Liver (tissue), 9 donors: Measurements from ENCODE around the gene RAD51B. TPM values are rescaled to one million over a fixed set of nuclear protein-coding genes. Genes with fewer than 3 reads are reported as not detected.
"Not testable (repeated sequence)": the region's sequence is repeated elsewhere in the genome, so short reads cannot be mapped to it uniquely, and the experiment has no call there.

Experiments used
- DNase-seq: peaks from one replicate; pipeline ENCODE4 v3.0.0-alpha.2; 2017; ENCODE audit warnings: low spot score
- H3K27ac ChIP-seq, 2 donors: one replicate each; pipeline ENCODE4 v1.7.0; 2013; ENCODE audit warnings: inconsistent platforms in 2 of 2, low read length in 2 of 2, control low read depth in 1 of 2, low read depth in 1 of 2, mild to moderate bottlenecking in 1 of 2
- H3K27me3 ChIP-seq, 4 donors: one replicate each; pipeline versions ENCODE4 v1.6.1 to v1.7.0; 2013; ENCODE audit warnings: low read length in 3 of 4, inconsistent platforms in 1 of 4, mild to moderate bottlenecking in 1 of 4, moderate library complexity in 1 of 4; ENCODE audit not compliant: control insufficient read depth in 4 of 4, insufficient read depth in 4 of 4
- H3K36me3 ChIP-seq, 4 donors: one replicate each; pipeline versions ENCODE4 v1.6.1 to v1.7.0; 2013; ENCODE audit warnings: low read length in 3 of 4, mild to moderate bottlenecking in 3 of 4, low read depth in 1 of 4, moderate library complexity in 1 of 4; ENCODE audit not compliant: control insufficient read depth in 4 of 4, insufficient read depth in 3 of 4
- H3K4me1 ChIP-seq, 4 donors: one replicate each; pipeline versions ENCODE4 v1.6.1 to v1.7.0; 2013; ENCODE audit warnings: low read length in 3 of 4, mild to moderate bottlenecking in 3 of 4, moderate library complexity in 1 of 4; ENCODE audit not compliant: control insufficient read depth in 4 of 4, insufficient read depth in 4 of 4
- H3K4me3 ChIP-seq, 3 donors: one replicate each; pipeline versions ENCODE4 v1.6.1 to v1.7.0; 2013; ENCODE audit warnings: low read length in 3 of 3, control low read depth in 1 of 3, low read depth in 1 of 3, mild to moderate bottlenecking in 1 of 3
- H3K9ac ChIP-seq, 2 donors: one replicate each; pipeline ENCODE4 v1.7.0; 2013; ENCODE audit warnings: low read length in 2 of 2, mild to moderate bottlenecking in 2 of 2, moderate library complexity in 2 of 2, control low read depth in 1 of 2, low read depth in 1 of 2
- H3K9me3 ChIP-seq, 4 donors: one replicate each; pipeline versions ENCODE4 v1.6.1 to v1.7.0; 2013; ENCODE audit warnings: low read length in 3 of 4; ENCODE audit not compliant: control insufficient read depth in 4 of 4
- FOXA2 ChIP-seq: IDR thresholded peaks from 2 replicates; pipeline ENCODE4 v1.6.1; 2016; ENCODE audit warnings: antibody characterized with exemption
- GABPA ChIP-seq, 2 donors: IDR thresholded peaks in 1 of 2; conservative IDR thresholded peaks in 1 of 2; 2 replicates each; pipeline ENCODE4 v1.6.1; 2016; ENCODE audit warnings: antibody characterized with exemption in 2 of 2, mild to moderate bottlenecking in 1 of 2, moderate library complexity in 1 of 2
- HNF4G ChIP-seq: IDR thresholded peaks from 2 replicates; pipeline ENCODE4 v1.6.1; 2016; ENCODE audit warnings: antibody characterized with exemption
- RAD21 ChIP-seq, 2 donors: IDR thresholded peaks; 2 replicates each; pipeline ENCODE4 v1.6.1; 2016; ENCODE audit warnings: antibody characterized with exemption in 2 of 2, mild to moderate bottlenecking in 2 of 2
- SP1 ChIP-seq: IDR thresholded peaks from 2 replicates; pipeline ENCODE4 v1.6.1; 2018; ENCODE audit warnings: antibody characterized with exemption, mild to moderate bottlenecking
- WGBS: extraction: QIAGEN DNeasy Blood & Tissue Kit; methylation state at CpG from one replicate; pipeline ENCODE4 v1.1.7; 2013; 5-methylcytosine and 5-hydroxymethylcytosine counted together
- polyA plus RNA-seq, 2 donors: library from polyadenylated mRNA; stranded (reverse) in 1 of 2; unstranded in 1 of 2; fragments of 200-250 nt in 1 of 2; fragments of >200 nt in 1 of 2; fragmentation: Nextera tagmentation in 1 of 2; extraction: Ambion mirVana in 1 of 2; gene quantifications; one replicate each; pipeline versions ENCODE4 v1.2.1 to v1.2.3, GENCODE V29; 2013 to 2015
- total RNA-seq, 2 donors: library from RNA; depleted of rRNA; stranded (reverse); fragments of >200 nt; gene quantifications; one replicate each; pipeline ENCODE4 v1.2.3, GENCODE V29; 2014
- TF ChIP-seq, protein P1 (sequence below): fragments of 150-350 bp; IDR thresholded peaks from 2 replicates; pipeline ENCODE4 v1.5.1; 2017; ENCODE audit warnings: improper control_type of control experiment, low read depth, low read length; ENCODE audit not compliant: missing input control
- TF ChIP-seq, protein P2 (sequence below): IDR thresholded peaks from 2 replicates; pipeline ENCODE4 v1.6.1; 2016; ENCODE audit warnings: antibody characterized with exemption
- donor health status: healthy.
- donor health status: healthy.
- donor health status: healthy.
- donor health status: healthy.
- donor health status: healthy.

The RAD51B gene
- total and polyA plus RNA-seq, 4 donors: 0.81 to 12.9 (median 2.4) TPM

DNA sequence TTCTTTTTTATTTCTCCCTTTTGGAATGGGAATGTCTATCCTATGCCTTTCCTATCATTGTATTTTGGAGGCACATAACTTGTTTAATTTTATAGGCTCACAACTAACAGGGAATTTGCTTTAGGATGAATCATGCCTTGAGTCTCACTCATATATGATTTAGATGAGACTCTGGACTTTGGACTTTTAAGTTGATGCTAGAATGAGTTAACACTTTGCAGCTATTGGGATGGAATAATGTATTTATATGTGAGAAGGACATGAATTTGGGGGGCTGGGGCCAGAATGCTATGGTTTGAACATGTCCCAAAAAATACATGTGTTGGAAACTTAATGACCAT, 607.9 kb downstream of the RAD51B start (continued):
- TF ChIP-seq, protein P1, sequence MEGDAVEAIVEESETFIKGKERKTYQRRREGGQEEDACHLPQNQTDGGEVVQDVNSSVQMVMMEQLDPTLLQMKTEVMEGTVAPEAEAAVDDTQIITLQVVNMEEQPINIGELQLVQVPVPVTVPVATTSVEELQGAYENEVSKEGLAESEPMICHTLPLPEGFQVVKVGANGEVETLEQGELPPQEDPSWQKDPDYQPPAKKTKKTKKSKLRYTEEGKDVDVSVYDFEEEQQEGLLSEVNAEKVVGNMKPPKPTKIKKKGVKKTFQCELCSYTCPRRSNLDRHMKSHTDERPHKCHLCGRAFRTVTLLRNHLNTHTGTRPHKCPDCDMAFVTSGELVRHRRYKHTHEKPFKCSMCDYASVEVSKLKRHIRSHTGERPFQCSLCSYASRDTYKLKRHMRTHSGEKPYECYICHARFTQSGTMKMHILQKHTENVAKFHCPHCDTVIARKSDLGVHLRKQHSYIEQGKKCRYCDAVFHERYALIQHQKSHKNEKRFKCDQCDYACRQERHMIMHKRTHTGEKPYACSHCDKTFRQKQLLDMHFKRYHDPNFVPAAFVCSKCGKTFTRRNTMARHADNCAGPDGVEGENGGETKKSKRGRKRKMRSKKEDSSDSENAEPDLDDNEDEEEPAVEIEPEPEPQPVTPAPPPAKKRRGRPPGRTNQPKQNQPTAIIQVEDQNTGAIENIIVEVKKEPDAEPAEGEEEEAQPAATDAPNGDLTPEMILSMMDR: no peak
- TF ChIP-seq RAD21 (IDR thresholded peaks at IDR 0.05) (no peak), FOXA2 (no peak), GABPA (IDR thresholded peaks at IDR 0.05 in 1 of 2, conservative IDR thresholded peaks at IDR 0.05 in 1 of 2) (no peak), HNF4G (no peak)
- TF ChIP-seq, protein P2, sequence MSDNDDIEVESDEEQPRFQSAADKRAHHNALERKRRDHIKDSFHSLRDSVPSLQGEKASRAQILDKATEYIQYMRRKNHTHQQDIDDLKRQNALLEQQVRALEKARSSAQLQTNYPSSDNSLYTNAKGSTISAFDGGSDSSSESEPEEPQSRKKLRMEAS: no peak

DNA sequence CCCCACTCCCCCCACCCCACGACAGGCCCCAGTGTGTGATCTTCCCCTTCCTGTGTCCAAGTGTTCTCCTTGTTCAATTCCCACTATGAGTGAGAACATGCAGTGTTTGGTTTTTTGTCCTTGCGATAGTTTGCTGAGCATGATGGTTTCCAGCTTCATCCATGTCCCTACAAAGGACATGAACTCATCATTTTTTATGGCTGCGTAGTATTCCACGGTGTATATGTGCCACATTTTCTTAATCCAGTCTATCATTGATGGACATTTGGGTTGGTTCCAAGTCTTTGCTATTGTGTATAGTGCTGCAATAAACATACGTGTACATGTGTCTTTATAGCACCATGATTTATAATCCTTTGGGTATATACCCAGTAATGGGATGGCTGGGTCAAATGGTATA, 609.3 kb downstream of the RAD51B start:
- H3K27me3 ChIP-seq, DNase-seq, H3K4me1 ChIP-seq, H3K4me3 ChIP-seq, H3K36me3 ChIP-seq, H3K27ac ChIP-seq, H3K9me3 ChIP-seq, H3K9ac ChIP-seq: not testable (repeated sequence)
- 98% methylated on average over 5 of the region's 5 CpGs for WGBS

DNA sequence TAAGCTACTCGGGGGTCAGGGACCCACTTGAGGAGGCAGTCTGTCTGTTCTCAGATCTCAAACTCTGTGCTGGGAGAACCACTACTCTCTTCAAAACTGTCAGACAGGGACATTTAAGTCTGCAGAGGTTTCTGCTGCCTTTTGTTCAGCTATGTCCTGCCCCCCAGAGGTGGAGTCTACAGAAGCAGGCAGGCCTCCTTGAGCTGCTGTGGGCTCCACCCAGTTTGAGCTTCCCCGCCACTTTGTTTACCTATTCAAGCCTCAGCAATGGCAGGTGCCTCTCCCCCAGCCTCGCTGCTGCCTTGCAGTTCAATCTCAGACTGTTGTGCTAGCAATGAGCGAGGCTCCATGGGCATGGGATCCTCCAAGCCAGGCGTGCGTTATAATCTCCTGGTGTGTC, 614.6 kb downstream of the RAD51B start:
- DNase-seq, H3K9ac ChIP-seq, H3K27ac ChIP-seq, H3K36me3 ChIP-seq, H3K27me3 ChIP-seq, H3K4me1 ChIP-seq, H3K4me3 ChIP-seq, H3K9me3 ChIP-seq: not testable (repeated sequence)
- WGBS: 85% methylated on average over 6 of the region's 6 CpGs

DNA sequence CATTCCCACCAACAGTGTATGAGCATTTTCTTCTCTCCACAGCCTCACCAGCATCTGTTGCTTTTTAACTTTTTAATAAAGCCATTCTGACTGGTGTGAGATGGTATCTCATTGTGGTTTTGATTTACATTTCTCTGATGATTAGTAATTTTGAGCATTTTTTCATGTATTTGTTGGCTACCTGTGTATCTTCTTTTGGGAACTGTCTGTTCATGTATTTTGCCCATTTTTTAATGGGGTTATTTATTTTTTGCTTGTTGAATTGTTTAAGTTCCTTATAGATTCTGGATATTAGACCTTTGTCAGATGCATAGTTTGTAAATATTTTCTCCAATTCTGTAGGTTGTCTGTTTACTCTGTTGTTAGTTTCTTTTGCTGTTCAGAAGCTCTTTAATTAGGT, 616.1 kb downstream of the RAD51B start:
- not testable (repeated sequence) for H3K4me1 ChIP-seq, H3K27ac ChIP-seq, H3K27me3 ChIP-seq, H3K9ac ChIP-seq, H3K36me3 ChIP-seq, H3K4me3 ChIP-seq, H3K9me3 ChIP-seq, DNase-seq

DNA sequence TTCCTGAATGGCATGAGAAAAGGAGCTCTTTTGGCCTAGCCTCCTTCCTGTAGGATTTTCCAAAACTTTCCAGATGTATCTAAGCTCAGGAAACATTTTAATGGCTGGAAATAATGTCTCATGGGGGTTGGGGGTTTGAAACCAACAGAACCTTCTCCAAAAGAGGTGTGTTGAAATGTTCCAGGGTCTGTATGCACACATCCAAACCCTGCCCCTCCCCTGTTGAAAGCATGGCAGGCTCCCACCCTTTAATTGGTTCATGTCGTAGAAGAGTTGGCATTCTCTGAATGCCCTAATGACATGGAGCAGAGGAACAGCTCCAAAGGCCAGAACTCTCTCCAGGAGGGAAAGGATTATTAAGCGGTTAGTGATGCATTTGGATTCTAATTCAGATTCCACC, 620.1 kb downstream of the RAD51B start:
- Histone ChIP-seq H3K4me3 (no peak overlapping the region), H3K4me1 (peaks cover 0 to 9% (median 4%) of the 10 kb centered on the region in 4 donors), H3K36me3 (no peaks in the 10 kb centered on the region), H3K9me3 (no peaks in the 10 kb centered on the region), H3K9ac (no peak overlapping the region), H3K27me3 (no peaks in the 10 kb centered on the region), H3K27ac (no peak overlapping the region)
- no peak for TF ChIP-seq SP1
- WGBS: 93% methylated on average over 2 of the region's 2 CpGs
- DNase-seq: no peak
